Measurements from ENCODE around the gene MEOX2. TPM values are rescaled to one million over a fixed set of nuclear protein-coding genes. Genes with fewer than 3 reads are reported as not detected.

MEOX2 gene
- total and polyA plus RNA-seq, 2 of the 8 experiments (the other 6 are each of a cell fraction or from before 2014, with no cell fraction given), result 0.05 to 0.19 TPM

DNA sequence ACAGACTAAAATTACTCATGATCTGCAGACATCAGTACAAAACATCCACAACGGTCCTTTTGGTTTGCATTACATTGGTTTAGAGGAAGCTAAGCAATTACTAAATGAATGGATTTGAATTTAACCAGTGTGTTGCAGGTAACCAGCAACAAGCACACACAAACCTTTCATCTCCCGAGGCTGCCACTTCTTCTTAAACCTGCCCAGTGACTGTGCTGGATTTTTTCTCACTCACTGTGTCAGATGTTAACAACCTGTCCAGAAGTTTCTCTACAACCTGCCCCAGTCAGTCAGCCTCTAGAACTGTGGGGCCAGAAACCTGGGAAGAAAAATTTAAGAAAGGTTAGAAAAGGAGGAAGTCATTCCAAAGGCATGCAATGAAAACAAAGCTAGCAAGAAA, 2.4 kb upstream of the MEOX2 start:
- ChIA-PET CTCF (ENCODE audit: partially characterized antibody) (interaction anchor here (0.9 to 2.3 kb wide), 5 partner anchors 9 to 363 kb away, joined by 3 to 11 read pairs (median 3); no protein-coding TSS in a partner anchor), POLR2A (ENCODE audit: partially characterized antibody) (no interaction called here)
- peak overlapping the region; percentile 77 to 97; a peak in 3 of 4 replicates for H3K4me2 ChIP-seq (ENCODE audit: insufficient read depth in 1 of 2, low read depth in 2 of 2, low read length in 2 of 2)
- no peaks in the 10 kb centered on the region for H3K79me1 ChIP-seq (ENCODE audit: low read depth, low read length)
- no peak overlapping the region for H4K91ac ChIP-seq (replicated peaks; ENCODE audit: insufficient read length, low read length)
- no peaks in the 10 kb centered on the region for H3K9me3 ChIP-seq (ENCODE audit: insufficient read depth in 2 of 2, low read depth in 1 of 2, low read length in 1 of 2)
- peaks cover 20% of the 10 kb centered on the region; the same call in 1 of the 2 replicates for H3K23me2 ChIP-seq (ENCODE audit: low read depth, low read length)
- no peak overlapping the region for H3K14ac ChIP-seq (ENCODE audit: insufficient read length)
- 3% methylated on average over 2 of the region's 2 CpGs; no CpG with 5 or more reads in 1 of the 2 experiments for WGBS, 2 experiments (ENCODE audit: extremely low coverage in 1 of 2, insufficient coverage in 1 of 2, insufficient read length in 1 of 2, insufficient replicate concordance in 2 of 2, low coverage in 1 of 2, low lambda C conversion rate in 2 of 2, missing lambda C conversion rate in 1 of 2)
- no peak overlapping the region for H3K9ac ChIP-seq (replicated peaks in 1 of 4; ENCODE audit: extremely low read depth in 1 of 4, low read depth in 3 of 4, low read length in 3 of 4)
- H2BK5ac ChIP-seq (ENCODE audit: low read depth, low read length), result no peak overlapping the region
- H3K27ac ChIP-seq (ENCODE audit: low read depth, low read length), result no peak overlapping the region
- no peak overlapping the region for H2AK5ac ChIP-seq (ENCODE audit: low read depth, low read length)
- no peaks in the 10 kb centered on the region for H3K79me2 ChIP-seq (ENCODE audit: control insufficient read depth in 1 of 2, insufficient read depth in 2 of 2, low read length in 2 of 2)
- FAIRE-seq, result no peak
- H2AFZ ChIP-seq (ENCODE audit: low read length), result no peak overlapping the region
- H2BK120ac ChIP-seq (replicated peaks; ENCODE audit: low read depth, low read length), result no peak overlapping the region
- peaks cover 0 to 1% of the 10 kb centered on the region in 2 experiments for H4K20me1 ChIP-seq (replicated peaks in 1 of 2; ENCODE audit: control insufficient read depth in 1 of 2, insufficient read depth in 2 of 2, low read length in 2 of 2)
- H3K56ac ChIP-seq (replicated peaks; ENCODE audit: insufficient read length, low read depth, low read length), result no peak overlapping the region
- H3K36me3 ChIP-seq (ENCODE audit: control insufficient read depth in 2 of 4, insufficient read depth in 4 of 4, low read length in 3 of 4), result no peaks in the 10 kb centered on the region
- peaks cover 22 to 50% (median 43%) of the 10 kb centered on the region in 4 experiments for H3K27me3 ChIP-seq (replicated peaks in 1 of 4; ENCODE audit: control insufficient read depth in 3 of 4, extremely low read depth in 1 of 4, insufficient read depth in 3 of 4, low read length in 3 of 4)
- peaks cover 0 to 25% (median 9%) of the 10 kb centered on the region in 4 experiments; a peak in 6 of 7 replicates for H3K4me1 ChIP-seq (replicated peaks in 1 of 4; ENCODE audit: control insufficient read depth in 3 of 4, insufficient read depth in 4 of 4, low read length in 3 of 4)
- no peak overlapping the region for H4K5ac ChIP-seq (ENCODE audit: insufficient read length, low read depth, low read length)
- H2BK20ac ChIP-seq (ENCODE audit: low read length), result no peak overlapping the region
- no peak overlapping the region for H3K23ac ChIP-seq (ENCODE audit: insufficient read length)
- no peak overlapping the region for H2BK15ac ChIP-seq (ENCODE audit: low read length)
- no peak overlapping the region for H4K8ac ChIP-seq (ENCODE audit: extremely low read depth, insufficient read depth, low read length)
- no peak for DNase-seq (ENCODE audit: low read depth in 1 of 2, low spot score in 2 of 2)
- H3K18ac ChIP-seq (ENCODE audit: extremely low read depth, low read length), result no peak overlapping the region
- H3K4ac ChIP-seq (replicated peaks; ENCODE audit: insufficient read length, low read depth, low read length), result no peak overlapping the region
- H2BK12ac ChIP-seq (ENCODE audit: low read depth, low read length), result no peak overlapping the region
- peak overlapping the region in 1 of 4 experiments; percentile 67; a peak in 2 of 8 replicates for H3K4me3 ChIP-seq (ENCODE audit: extremely low read depth in 1 of 4, insufficient read depth in 2 of 4, low read depth in 3 of 4, low read length in 4 of 4)
- TF ChIP-seq, protein P1, sequence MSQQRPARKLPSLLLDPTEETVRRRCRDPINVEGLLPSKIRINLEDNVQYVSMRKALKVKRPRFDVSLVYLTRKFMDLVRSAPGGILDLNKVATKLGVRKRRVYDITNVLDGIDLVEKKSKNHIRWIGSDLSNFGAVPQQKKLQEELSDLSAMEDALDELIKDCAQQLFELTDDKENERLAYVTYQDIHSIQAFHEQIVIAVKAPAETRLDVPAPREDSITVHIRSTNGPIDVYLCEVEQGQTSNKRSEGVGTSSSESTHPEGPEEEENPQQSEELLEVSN (IDR thresholded peaks at IDR 0.05), result no peak
- TF ChIP-seq PHF8 (conservative IDR thresholded peaks at IDR 0.05; ENCODE audit: low read depth, low read length) (no peak), SP4 (IDR thresholded peaks at IDR 0.05; ENCODE audit: low read length) (no peak), BACH1 (IDR thresholded peaks at IDR 0.05; ENCODE audit: low read length) (no peak), ZNF274 (IDR thresholded peaks at IDR 0.05; ENCODE audit: borderline replicate concordance, extremely low read depth, low read length) (no peak), SP1 (IDR thresholded peaks at IDR 0.05; ENCODE audit: low read depth, low read length) (no peak)

Data from H1 (cell line).